Measurements from ENCODE around the gene S1PR4. TPM values are rescaled to one million over a fixed set of nuclear protein-coding genes. Genes with fewer than 3 reads are reported as not detected.

S1PR4 gene
- total RNA-seq, 1 experiment from 2014 or later: 0.28 TPM

DNA sequence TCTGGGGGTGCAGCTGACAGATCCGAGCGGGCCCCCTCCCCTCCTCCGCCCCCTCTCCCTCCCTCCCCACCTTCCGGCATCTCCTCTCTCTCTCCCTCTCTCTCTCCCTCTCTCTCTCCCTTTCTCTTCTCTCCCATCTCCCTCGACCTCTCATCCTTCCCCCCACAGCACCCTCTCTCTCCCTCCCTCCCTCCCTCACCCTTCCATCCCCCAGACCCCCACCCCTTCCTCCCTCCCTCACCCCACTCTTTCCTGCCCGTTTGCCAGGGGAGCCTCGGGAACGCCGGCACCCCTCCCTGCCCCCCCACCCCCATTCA lies 46.6 kb downstream of the S1PR4 start:
- H3K27ac Mint-ChIP-seq: no peak overlapping the region
- peaks cover 5% of the 10 kb centered on the region; the same call in 1 of the 2 replicates for H3K27me3 Mint-ChIP-seq (ENCODE audit: low read depth)
- CTCF ChIA-PET: interaction anchor here (0.7 to 2.3 kb wide), 10 partner anchors 9 to 274 kb away, joined by 3 to 33 read pairs (median 4); no protein-coding TSS in a partner anchor
- H3K36me3 Mint-ChIP-seq: no peaks in the 10 kb centered on the region
- POLR2A ChIA-PET: no interaction called here
- no peak for TF ChIP-seq CREM (CRISPR knock-in tag; IDR thresholded peaks at IDR 0.05)
- no peak for TF ChIP-seq ELF4 (CRISPR knock-in tag; IDR thresholded peaks at IDR 0.05; ENCODE audit: low read depth)
- no peak for TF ChIP-seq KAT7 (CRISPR knock-in tag; IDR thresholded peaks at IDR 0.05; ENCODE audit: borderline replicate concordance)
- TF ChIP-seq TEAD4 (CRISPR knock-in tag; IDR thresholded peaks at IDR 0.05): no peak
- TF ChIP-seq, protein P1, sequence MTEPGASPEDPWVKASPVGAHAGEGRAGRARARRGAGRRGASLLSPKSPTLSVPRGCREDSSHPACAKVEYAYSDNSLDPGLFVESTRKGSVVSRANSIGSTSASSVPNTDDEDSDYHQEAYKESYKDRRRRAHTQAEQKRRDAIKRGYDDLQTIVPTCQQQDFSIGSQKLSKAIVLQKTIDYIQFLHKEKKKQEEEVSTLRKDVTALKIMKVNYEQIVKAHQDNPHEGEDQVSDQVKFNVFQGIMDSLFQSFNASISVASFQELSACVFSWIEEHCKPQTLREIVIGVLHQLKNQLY (CRISPR knock-in tag; IDR thresholded peaks at IDR 0.05): no peak
- no peak for TF ChIP-seq CREB1 (CRISPR knock-in tag; IDR thresholded peaks at IDR 0.05)
- no peak for TF ChIP-seq GTF2I (CRISPR knock-in tag; conservative IDR thresholded peaks at IDR 0.05)
- TF ChIP-seq JUN (CRISPR knock-in tag; IDR thresholded peaks at IDR 0.05): no peak
- TF ChIP-seq, protein P2, sequence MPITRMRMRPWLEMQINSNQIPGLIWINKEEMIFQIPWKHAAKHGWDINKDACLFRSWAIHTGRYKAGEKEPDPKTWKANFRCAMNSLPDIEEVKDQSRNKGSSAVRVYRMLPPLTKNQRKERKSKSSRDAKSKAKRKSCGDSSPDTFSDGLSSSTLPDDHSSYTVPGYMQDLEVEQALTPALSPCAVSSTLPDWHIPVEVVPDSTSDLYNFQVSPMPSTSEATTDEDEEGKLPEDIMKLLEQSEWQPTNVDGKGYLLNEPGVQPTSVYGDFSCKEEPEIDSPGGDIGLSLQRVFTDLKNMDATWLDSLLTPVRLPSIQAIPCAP (CRISPR knock-in tag; IDR thresholded peaks at IDR 0.05): no peak
- no peak for TF ChIP-seq NFYB (CRISPR knock-in tag; conservative IDR thresholded peaks at IDR 0.05; ENCODE audit: low read depth)
- TF ChIP-seq ETV6 (CRISPR knock-in tag; IDR thresholded peaks at IDR 0.05): no peak
- TF ChIP-seq MXD4 (CRISPR knock-in tag; IDR thresholded peaks at IDR 0.05; ENCODE audit: borderline replicate concordance): no peak
- no peak for TF ChIP-seq HMGA2 (CRISPR knock-in tag; IDR thresholded peaks at IDR 0.05)
- no peak for TF ChIP-seq RORB (CRISPR knock-in tag; IDR thresholded peaks at IDR 0.05)
- TF ChIP-seq FOXJ3 (CRISPR knock-in tag; IDR thresholded peaks at IDR 0.05; ENCODE audit: borderline replicate concordance): no peak
- TF ChIP-seq, protein P3, sequence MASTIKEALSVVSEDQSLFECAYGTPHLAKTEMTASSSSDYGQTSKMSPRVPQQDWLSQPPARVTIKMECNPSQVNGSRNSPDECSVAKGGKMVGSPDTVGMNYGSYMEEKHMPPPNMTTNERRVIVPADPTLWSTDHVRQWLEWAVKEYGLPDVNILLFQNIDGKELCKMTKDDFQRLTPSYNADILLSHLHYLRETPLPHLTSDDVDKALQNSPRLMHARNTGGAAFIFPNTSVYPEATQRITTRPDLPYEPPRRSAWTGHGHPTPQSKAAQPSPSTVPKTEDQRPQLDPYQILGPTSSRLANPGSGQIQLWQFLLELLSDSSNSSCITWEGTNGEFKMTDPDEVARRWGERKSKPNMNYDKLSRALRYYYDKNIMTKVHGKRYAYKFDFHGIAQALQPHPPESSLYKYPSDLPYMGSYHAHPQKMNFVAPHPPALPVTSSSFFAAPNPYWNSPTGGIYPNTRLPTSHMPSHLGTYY (CRISPR knock-in tag; IDR thresholded peaks at IDR 0.05): no peak
- TF ChIP-seq, protein P4, sequence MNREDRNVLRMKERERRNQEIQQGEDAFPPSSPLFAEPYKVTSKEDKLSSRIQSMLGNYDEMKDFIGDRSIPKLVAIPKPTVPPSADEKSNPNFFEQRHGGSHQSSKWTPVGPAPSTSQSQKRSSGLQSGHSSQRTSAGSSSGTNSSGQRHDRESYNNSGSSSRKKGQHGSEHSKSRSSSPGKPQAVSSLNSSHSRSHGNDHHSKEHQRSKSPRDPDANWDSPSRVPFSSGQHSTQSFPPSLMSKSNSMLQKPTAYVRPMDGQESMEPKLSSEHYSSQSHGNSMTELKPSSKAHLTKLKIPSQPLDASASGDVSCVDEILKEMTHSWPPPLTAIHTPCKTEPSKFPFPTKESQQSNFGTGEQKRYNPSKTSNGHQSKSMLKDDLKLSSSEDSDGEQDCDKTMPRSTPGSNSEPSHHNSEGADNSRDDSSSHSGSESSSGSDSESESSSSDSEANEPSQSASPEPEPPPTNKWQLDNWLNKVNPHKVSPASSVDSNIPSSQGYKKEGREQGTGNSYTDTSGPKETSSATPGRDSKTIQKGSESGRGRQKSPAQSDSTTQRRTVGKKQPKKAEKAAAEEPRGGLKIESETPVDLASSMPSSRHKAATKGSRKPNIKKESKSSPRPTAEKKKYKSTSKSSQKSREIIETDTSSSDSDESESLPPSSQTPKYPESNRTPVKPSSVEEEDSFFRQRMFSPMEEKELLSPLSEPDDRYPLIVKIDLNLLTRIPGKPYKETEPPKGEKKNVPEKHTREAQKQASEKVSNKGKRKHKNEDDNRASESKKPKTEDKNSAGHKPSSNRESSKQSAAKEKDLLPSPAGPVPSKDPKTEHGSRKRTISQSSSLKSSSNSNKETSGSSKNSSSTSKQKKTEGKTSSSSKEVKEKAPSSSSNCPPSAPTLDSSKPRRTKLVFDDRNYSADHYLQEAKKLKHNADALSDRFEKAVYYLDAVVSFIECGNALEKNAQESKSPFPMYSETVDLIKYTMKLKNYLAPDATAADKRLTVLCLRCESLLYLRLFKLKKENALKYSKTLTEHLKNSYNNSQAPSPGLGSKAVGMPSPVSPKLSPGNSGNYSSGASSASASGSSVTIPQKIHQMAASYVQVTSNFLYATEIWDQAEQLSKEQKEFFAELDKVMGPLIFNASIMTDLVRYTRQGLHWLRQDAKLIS (CRISPR knock-in tag; IDR thresholded peaks at IDR 0.05; ENCODE audit: borderline replicate concordance): no peak
- no peak for TF ChIP-seq SP1 (CRISPR knock-in tag; conservative IDR thresholded peaks at IDR 0.05)
- peak overlapping the region; percentile 44; the same call in 1 of the 2 replicates for H3K4me3 Mint-ChIP-seq
- ATAC-seq (no peak), DNase-seq (ENCODE audit: low spot score) (no peak)
- peaks cover 8% of the 10 kb centered on the region for H3K4me1 Mint-ChIP-seq
- H3K9me3 Mint-ChIP-seq: no peaks in the 10 kb centered on the region

DNA sequence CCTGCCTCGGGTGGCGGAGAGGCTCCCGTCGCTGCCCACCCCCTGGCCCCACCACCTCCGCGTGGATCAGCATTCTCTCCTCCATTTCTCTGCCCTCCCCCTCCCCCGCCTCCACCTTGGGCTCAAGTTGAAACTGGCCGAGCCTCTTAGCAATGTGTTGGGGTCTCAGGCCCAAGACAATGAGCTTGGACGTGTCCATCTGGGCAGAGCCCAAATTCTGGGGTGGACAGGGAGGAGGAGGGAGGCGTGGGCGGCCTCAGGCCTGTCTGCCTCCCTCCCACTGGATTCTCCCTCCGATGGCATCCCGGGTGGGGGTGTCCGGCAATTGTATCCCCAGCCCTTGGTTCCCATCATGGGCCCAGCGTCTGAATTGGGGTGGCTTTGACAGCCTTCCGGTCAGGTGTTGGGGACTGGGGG lies 47.1 kb downstream of the S1PR4 start:
- DNase-seq (ENCODE audit: low spot score) (no peak), ATAC-seq (no peak)
- CTCF ChIA-PET: interaction anchor here (0.6 to 2.2 kb wide), 4 partner anchors 15 to 275 kb away, joined by 3 to 18 read pairs (median 4); no protein-coding TSS in a partner anchor
- Mint-ChIP-seq H3K4me3 (peak overlapping the region; percentile 54), H3K36me3 (no peaks in the 10 kb centered on the region), H3K9me3 (no peaks in the 10 kb centered on the region), H3K27ac (no peak overlapping the region), H3K4me1 (peaks cover 8% of the 10 kb centered on the region), H3K27me3 (ENCODE audit: low read depth) (peaks cover 1% of the 10 kb centered on the region; the same call in 1 of the 2 replicates)
- POLR2A ChIA-PET: no interaction called here
- no peak for TF ChIP-seq HMGA2 (CRISPR knock-in tag; IDR thresholded peaks at IDR 0.05)
- TF ChIP-seq, protein P5, sequence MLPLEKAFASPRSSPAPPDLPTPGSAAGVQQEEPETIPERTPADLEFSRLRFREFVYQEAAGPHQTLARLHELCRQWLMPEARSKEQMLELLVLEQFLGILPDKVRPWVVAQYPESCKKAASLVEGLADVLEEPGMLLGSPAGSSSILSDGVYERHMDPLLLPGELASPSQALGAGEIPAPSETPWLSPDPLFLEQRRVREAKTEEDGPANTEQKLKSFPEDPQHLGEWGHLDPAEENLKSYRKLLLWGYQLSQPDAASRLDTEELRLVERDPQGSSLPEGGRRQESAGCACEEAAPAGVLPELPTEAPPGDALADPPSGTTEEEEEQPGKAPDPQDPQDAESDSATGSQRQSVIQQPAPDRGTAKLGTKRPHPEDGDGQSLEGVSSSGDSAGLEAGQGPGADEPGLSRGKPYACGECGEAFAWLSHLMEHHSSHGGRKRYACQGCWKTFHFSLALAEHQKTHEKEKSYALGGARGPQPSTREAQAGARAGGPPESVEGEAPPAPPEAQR (CRISPR knock-in tag; IDR thresholded peaks at IDR 0.05): no peak
- TF ChIP-seq MYBL2 (CRISPR knock-in tag; IDR thresholded peaks at IDR 0.05): no peak
- TF ChIP-seq, protein P6, sequence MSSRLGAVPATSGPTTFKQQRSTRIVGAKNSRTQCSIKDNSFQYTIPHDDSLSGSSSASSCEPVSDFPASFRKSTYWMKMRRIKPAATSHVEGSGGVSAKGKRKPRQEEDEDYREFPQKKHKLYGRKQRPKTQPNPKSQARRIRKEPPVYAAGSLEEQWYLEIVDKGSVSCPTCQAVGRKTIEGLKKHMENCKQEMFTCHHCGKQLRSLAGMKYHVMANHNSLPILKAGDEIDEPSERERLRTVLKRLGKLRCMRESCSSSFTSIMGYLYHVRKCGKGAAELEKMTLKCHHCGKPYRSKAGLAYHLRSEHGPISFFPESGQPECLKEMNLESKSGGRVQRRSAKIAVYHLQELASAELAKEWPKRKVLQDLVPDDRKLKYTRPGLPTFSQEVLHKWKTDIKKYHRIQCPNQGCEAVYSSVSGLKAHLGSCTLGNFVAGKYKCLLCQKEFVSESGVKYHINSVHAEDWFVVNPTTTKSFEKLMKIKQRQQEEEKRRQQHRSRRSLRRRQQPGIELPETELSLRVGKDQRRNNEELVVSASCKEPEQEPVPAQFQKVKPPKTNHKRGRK (CRISPR knock-in tag; IDR thresholded peaks at IDR 0.05; ENCODE audit: borderline replicate concordance): no peak
- TF ChIP-seq, protein P7, sequence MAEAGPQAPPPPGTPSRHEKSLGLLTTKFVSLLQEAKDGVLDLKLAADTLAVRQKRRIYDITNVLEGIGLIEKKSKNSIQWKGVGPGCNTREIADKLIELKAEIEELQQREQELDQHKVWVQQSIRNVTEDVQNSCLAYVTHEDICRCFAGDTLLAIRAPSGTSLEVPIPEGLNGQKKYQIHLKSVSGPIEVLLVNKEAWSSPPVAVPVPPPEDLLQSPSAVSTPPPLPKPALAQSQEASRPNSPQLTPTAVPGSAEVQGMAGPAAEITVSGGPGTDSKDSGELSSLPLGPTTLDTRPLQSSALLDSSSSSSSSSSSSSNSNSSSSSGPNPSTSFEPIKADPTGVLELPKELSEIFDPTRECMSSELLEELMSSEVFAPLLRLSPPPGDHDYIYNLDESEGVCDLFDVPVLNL (CRISPR knock-in tag; IDR thresholded peaks at IDR 0.05; ENCODE audit: borderline replicate concordance, low read depth): no peak
- TF ChIP-seq, protein P8, sequence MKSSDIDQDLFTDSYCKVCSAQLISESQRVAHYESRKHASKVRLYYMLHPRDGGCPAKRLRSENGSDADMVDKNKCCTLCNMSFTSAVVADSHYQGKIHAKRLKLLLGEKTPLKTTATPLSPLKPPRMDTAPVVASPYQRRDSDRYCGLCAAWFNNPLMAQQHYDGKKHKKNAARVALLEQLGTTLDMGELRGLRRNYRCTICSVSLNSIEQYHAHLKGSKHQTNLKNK (CRISPR knock-in tag; IDR thresholded peaks at IDR 0.05): no peak
